GM12801 (cell line): Measurements from ENCODE around the gene RBM44.

Experiments
- CTCF ChIP-seq: IDR thresholded peaks from one replicate; pipeline ENCODE4 v1.5.1; 2011; ENCODE audit warnings: control low read depth; ENCODE audit not compliant: insufficient read length; ENCODE audit errors: extremely low read depth

Gene RBM44

GRCh38 chr2:237835372-237835771 is 36.8 kb downstream of the RBM44 start:
- TF ChIP-seq CTCF = no peak

GRCh38 chr2:237841051-237841450 is 42.5 kb downstream of the RBM44 start:
- no peak for TF ChIP-seq CTCF

- TF ChIP-seq CTCF = no peak
These were observed 55.7 kb downstream of the RBM44 start for GRCh38 chr2:237854295-237854694.

- no peak for TF ChIP-seq CTCF
These were observed 59.2 kb downstream of the RBM44 start for GRCh38 chr2:237857791-237858190.

GRCh38 chr2:237858294-237859081 is 59.9 kb downstream of the RBM44 start:
- TF ChIP-seq CTCF = no peak

- TF ChIP-seq CTCF = no peak
These were observed 60.5 kb downstream of the RBM44 start for GRCh38 chr2:237859082-237859433.

- no peak for TF ChIP-seq CTCF
These were observed 61.1 kb downstream of the RBM44 start, which contains the start of gene RAMP1 for GRCh38 chr2:237859533-237860272. Gene RAMP1 (plus strand): TSS chr2:237859623. CDS start chr2:237859676, 53 bp downstream.
